ENCODE measurements around the gene FGF14. TPM values are rescaled to one million over a fixed set of nuclear protein-coding genes. Genes with fewer than 3 reads are reported as not detected.
"Not testable (repeated sequence)": the region's sequence is repeated elsewhere in the genome, so short reads cannot be mapped to it uniquely, and the experiment has no call there.

The FGF14 gene
- total and polyA plus RNA-seq, 5 donors from 2014 or later, result 0.09 TPM; not detected in 4

- no peaks in the 10 kb centered on the region for H3K36me3 ChIP-seq (ENCODE audit: control insufficient read depth, insufficient read depth, low read length)
- H3K27me3 Mint-ChIP-seq, result no peaks in the 10 kb centered on the region
- DNase-seq, result no peak
- H3K27me3 ChIP-seq (ENCODE audit: control insufficient read depth, insufficient read depth, low read length), result no peaks in the 10 kb centered on the region
- no peak overlapping the region for H3K4me3 Mint-ChIP-seq
- no peaks in the 10 kb centered on the region for H3K36me3 Mint-ChIP-seq
- H3K4me1 Mint-ChIP-seq, result no peaks in the 10 kb centered on the region
- H3K4me1 ChIP-seq (ENCODE audit: control insufficient read depth, insufficient read depth, low read length, poor library complexity, severe bottlenecking), result no peaks in the 10 kb centered on the region
- no peak overlapping the region for H3K27ac Mint-ChIP-seq
- ATAC-seq (ENCODE audit: low read depth in 2 of 2), result no peak
- H3K27ac ChIP-seq (ENCODE audit: insufficient read depth, low read length, poor library complexity, severe bottlenecking), result no peak overlapping the region
- H3K9me3 ChIP-seq (ENCODE audit: control insufficient read depth in 2 of 2, low read length in 2 of 2), result no peaks in the 10 kb centered on the region
- H3K4me3 ChIP-seq (ENCODE audit: low read depth, low read length), result no peak overlapping the region
- H3K9me3 Mint-ChIP-seq, result peaks cover 0 to 4% (median 1%) of the 10 kb centered on the region in 7 donors
These were observed 373.6 kb downstream of the FGF14 start for GRCh38 chr13:102028206-102028605.

DNA sequence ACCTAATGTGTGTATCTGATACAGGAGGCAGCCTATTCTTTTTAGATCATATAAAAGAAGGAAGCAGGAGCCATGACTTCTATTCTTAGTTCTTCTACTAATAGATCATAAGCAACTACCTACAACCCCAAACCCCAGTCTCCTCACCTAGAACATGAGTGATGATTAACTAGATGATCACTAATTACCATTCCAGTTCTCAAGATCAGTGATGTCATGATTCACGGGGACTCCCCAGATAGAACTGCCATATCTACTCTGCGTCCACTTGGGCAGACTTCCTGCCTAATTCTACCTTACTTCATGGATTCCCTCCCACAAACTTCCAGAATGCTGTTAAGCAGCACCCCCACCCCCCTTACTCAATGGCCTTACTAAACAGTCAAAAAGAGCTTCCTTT, 380.1 kb downstream of the FGF14 start:
- DNase-seq (no peak), ATAC-seq (ENCODE audit: low read depth in 2 of 2) (no peak)
- Histone ChIP-seq H3K4me3 (ENCODE audit: low read depth, low read length) (no peak overlapping the region), H3K9me3 (ENCODE audit: control insufficient read depth in 2 of 2, low read length in 2 of 2) (peaks cover 7 to 10% of the 10 kb centered on the region in 2 experiments), H3K36me3 (ENCODE audit: control insufficient read depth, insufficient read depth, low read length) (no peaks in the 10 kb centered on the region), H3K27me3 (ENCODE audit: control insufficient read depth, insufficient read depth, low read length) (no peaks in the 10 kb centered on the region), H3K4me1 (ENCODE audit: control insufficient read depth, insufficient read depth, low read length, poor library complexity, severe bottlenecking) (no peaks in the 10 kb centered on the region), H3K27ac (ENCODE audit: insufficient read depth, low read length, poor library complexity, severe bottlenecking) (no peak overlapping the region)
- Mint-ChIP-seq H3K27ac (no peak overlapping the region), H3K9me3 (peaks cover 4 to 26% (median 7%) of the 10 kb centered on the region in 7 donors), H3K27me3 (no peaks in the 10 kb centered on the region), H3K4me3 (no peak overlapping the region), H3K36me3 (peaks cover 3% of the 10 kb centered on the region), H3K4me1 (no peaks in the 10 kb centered on the region)

DNA sequence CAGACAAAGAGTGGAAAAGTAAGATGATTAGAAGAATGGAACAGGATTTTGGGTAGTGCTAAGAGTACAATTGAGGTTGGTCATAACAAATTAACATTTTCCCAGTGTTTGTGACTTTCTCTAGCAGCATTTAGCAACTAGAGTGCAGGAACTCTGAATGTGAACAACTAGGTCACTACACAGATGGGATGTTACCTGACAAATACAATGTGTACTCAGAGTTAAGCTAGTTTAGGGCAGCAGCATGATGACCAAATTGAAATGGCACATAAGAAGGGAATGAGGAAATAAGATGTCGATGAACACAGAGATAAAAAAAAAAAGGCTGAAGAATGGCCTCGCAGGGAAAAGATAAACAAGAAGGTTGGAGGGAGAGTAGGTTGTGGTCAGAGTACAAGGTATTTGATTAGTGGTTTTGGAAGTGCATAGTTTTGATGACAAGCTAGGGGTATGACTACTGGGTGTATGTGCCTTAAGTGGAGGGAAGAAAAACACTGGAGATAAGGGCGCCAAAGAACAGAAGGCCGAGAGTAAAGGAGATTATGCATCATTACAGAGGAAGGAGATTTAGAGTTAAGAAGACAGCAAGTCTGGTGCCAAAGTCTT, 381.1 kb downstream of the FGF14 start:
- Histone ChIP-seq H3K9me3 (ENCODE audit: control insufficient read depth in 2 of 2, low read length in 2 of 2) (peaks cover 7 to 10% of the 10 kb centered on the region in 2 experiments), H3K4me1 (ENCODE audit: control insufficient read depth, insufficient read depth, low read length, poor library complexity, severe bottlenecking) (no peaks in the 10 kb centered on the region), H3K27ac (ENCODE audit: insufficient read depth, low read length, poor library complexity, severe bottlenecking) (no peak overlapping the region), H3K36me3 (ENCODE audit: control insufficient read depth, insufficient read depth, low read length) (no peaks in the 10 kb centered on the region), H3K27me3 (ENCODE audit: control insufficient read depth, insufficient read depth, low read length) (no peaks in the 10 kb centered on the region), H3K4me3 (ENCODE audit: low read depth, low read length) (no peak overlapping the region)
- H3K4me3 Mint-ChIP-seq, result no peak overlapping the region
- H3K9me3 Mint-ChIP-seq, result peaks cover 4 to 26% (median 7%) of the 10 kb centered on the region in 7 donors
- DNase-seq (no peak), ATAC-seq (ENCODE audit: low read depth in 2 of 2) (no peak)
- H3K36me3 Mint-ChIP-seq, result peaks cover 3% of the 10 kb centered on the region
- no peak overlapping the region for H3K27ac Mint-ChIP-seq
- H3K4me1 Mint-ChIP-seq, result no peaks in the 10 kb centered on the region
- no peaks in the 10 kb centered on the region for H3K27me3 Mint-ChIP-seq

DNA sequence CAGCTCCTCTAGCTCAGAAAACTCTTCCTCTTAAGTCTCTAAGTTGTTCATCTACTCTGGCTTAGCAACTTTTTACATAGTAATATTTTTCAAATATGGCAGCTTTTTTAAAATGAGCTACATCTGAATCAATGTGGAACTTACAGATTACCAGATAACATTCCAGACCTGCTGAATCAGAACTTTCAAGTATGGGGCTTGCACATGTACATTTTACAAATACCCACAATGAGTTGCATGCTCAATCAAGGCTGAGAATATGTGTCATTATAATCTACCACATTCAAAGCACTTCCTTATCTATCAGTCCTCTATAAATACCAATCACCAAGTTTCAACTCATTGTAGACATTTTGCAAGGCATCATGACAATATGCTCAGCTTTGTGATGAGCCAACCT, 383.1 kb downstream of the FGF14 start:
- Mint-ChIP-seq H3K4me3 (no peak overlapping the region), H3K36me3 (peaks cover 3% of the 10 kb centered on the region), H3K27ac (no peak overlapping the region), H3K4me1 (no peaks in the 10 kb centered on the region), H3K27me3 (no peaks in the 10 kb centered on the region), H3K9me3 (peaks cover 4 to 26% (median 6%) of the 10 kb centered on the region in 7 donors)
- Histone ChIP-seq H3K27me3 (ENCODE audit: control insufficient read depth, insufficient read depth, low read length) (no peaks in the 10 kb centered on the region), H3K27ac (ENCODE audit: insufficient read depth, low read length, poor library complexity, severe bottlenecking) (no peak overlapping the region), H3K36me3 (ENCODE audit: control insufficient read depth, insufficient read depth, low read length) (no peaks in the 10 kb centered on the region), H3K4me1 (ENCODE audit: control insufficient read depth, insufficient read depth, low read length, poor library complexity, severe bottlenecking) (no peaks in the 10 kb centered on the region), H3K9me3 (ENCODE audit: control insufficient read depth in 2 of 2, low read length in 2 of 2) (peaks cover 7 to 10% of the 10 kb centered on the region in 2 experiments), H3K4me3 (ENCODE audit: low read depth, low read length) (no peak overlapping the region)
- ATAC-seq (ENCODE audit: low read depth in 2 of 2) (no peak), DNase-seq (no peak)

- peaks cover 7 to 10% of the 10 kb centered on the region in 2 experiments for H3K9me3 ChIP-seq (ENCODE audit: control insufficient read depth in 2 of 2, low read length in 2 of 2)
- ATAC-seq (ENCODE audit: low read depth in 2 of 2), result no peak
These were observed 384.6 kb downstream of the FGF14 start for GRCh38 chr13:102017248-102017647.

DNA sequence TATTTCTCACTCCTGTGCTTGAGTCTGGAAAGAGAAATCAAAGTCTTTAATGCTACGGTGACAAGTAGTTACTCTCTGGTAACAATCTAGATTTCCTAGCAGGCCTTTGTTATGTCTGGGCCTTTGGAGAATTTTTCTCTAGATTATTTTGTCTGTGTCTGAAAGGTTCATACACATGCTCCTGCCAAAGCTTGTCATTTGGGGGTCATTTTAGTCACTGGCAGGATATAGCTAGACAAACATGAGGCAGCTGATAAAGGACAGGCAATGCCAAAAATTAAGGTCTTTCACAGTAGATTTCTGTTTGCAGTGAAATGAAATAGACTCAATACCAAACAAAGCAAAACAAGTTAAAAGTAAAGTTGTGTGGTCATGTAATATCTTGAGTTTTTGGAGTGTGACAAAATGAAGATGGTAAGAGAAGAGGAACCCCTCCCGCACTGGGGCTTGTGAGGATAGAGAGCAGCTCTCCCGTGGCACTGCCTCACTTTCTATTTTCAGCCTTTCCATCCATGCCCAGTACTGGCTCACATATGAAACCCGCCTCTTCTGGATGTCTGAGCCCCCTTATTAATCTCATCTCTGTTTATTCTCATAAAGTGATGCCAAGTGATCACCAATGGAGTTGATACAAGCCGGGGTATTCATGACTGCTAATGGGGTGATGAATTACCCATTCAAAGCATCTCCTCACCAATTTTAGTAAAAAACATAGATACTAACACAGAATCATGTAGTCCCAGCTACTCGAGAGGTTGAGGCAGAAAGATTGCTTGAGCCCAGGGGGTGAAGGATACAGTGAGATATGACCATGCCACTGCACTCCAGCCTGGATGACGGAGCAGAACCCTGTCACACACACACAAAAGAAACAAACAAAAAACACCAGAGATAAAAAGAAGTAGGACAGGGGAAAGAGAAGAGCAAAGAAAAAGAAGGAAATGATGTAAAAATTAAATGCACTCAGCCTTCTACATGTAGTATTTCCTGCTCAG, 389.3 kb downstream of the FGF14 start:
- H3K27me3 Mint-ChIP-seq, result no peaks in the 10 kb centered on the region

More at GRCh38 chr13:102017248-102017647, 384.6 kb downstream of the FGF14 start:
- Mint-ChIP-seq H3K4me3 (no peak overlapping the region), H3K27me3 (no peaks in the 10 kb centered on the region), H3K36me3 (peaks cover 3% of the 10 kb centered on the region), H3K9me3 (peaks cover 4 to 26% (median 6%) of the 10 kb centered on the region in 7 donors), H3K4me1 (no peaks in the 10 kb centered on the region), H3K27ac (no peak overlapping the region)
- Histone ChIP-seq H3K36me3 (ENCODE audit: control insufficient read depth, insufficient read depth, low read length) (no peaks in the 10 kb centered on the region), H3K27ac (ENCODE audit: insufficient read depth, low read length, poor library complexity, severe bottlenecking) (no peak overlapping the region), H3K4me3 (ENCODE audit: low read depth, low read length) (no peak overlapping the region), H3K27me3 (ENCODE audit: control insufficient read depth, insufficient read depth, low read length) (no peaks in the 10 kb centered on the region), H3K4me1 (ENCODE audit: control insufficient read depth, insufficient read depth, low read length, poor library complexity, severe bottlenecking) (no peaks in the 10 kb centered on the region)
- no peak for DNase-seq

GRCh38 chr13:102011455-102011854, 390.4 kb downstream of the FGF14 start:
- H3K4me1 Mint-ChIP-seq; H3K9me3 ChIP-seq (ENCODE audit: control insufficient read depth in 2 of 2, low read length in 2 of 2); H3K4me3 Mint-ChIP-seq; DNase-seq; H3K36me3 Mint-ChIP-seq; H3K27me3 Mint-ChIP-seq; H3K4me3 ChIP-seq (ENCODE audit: low read depth, low read length); H3K9me3 Mint-ChIP-seq; H3K36me3 ChIP-seq (ENCODE audit: control insufficient read depth, insufficient read depth, low read length); H3K27ac ChIP-seq (ENCODE audit: insufficient read depth, low read length, poor library complexity, severe bottlenecking); H3K27me3 ChIP-seq (ENCODE audit: control insufficient read depth, insufficient read depth, low read length); H3K4me1 ChIP-seq (ENCODE audit: control insufficient read depth, insufficient read depth, low read length, poor library complexity, severe bottlenecking); H3K27ac Mint-ChIP-seq; ATAC-seq (ENCODE audit: low read depth in 2 of 2): not testable (repeated sequence)

More for the DNA sequence above, 389.3 kb downstream of the FGF14 start:
- Histone ChIP-seq H3K4me3 (ENCODE audit: low read depth, low read length) (no peak overlapping the region), H3K9me3 (ENCODE audit: control insufficient read depth in 2 of 2, low read length in 2 of 2) (peaks cover under 1 to 5% of the 10 kb centered on the region in 2 experiments), H3K36me3 (ENCODE audit: control insufficient read depth, insufficient read depth, low read length) (no peaks in the 10 kb centered on the region), H3K27ac (ENCODE audit: insufficient read depth, low read length, poor library complexity, severe bottlenecking) (no peak overlapping the region), H3K4me1 (ENCODE audit: control insufficient read depth, insufficient read depth, low read length, poor library complexity, severe bottlenecking) (no peaks in the 10 kb centered on the region), H3K27me3 (ENCODE audit: control insufficient read depth, insufficient read depth, low read length) (no peaks in the 10 kb centered on the region)
- Mint-ChIP-seq H3K36me3 (no peaks in the 10 kb centered on the region), H3K9me3 (peaks cover 0 to 10% (median 2%) of the 10 kb centered on the region in 7 donors), H3K4me1 (no peaks in the 10 kb centered on the region), H3K4me3 (no peak overlapping the region), H3K27ac (no peak overlapping the region)
- ATAC-seq (ENCODE audit: low read depth in 2 of 2) (no peak), DNase-seq (no peak)
